GM12872 (cell line): ENCODE data around the gene CRP.

Source experiments
- CTCF ChIP-seq: IDR thresholded peaks from 3 replicates; pipeline ENCODE4 v1.5.1; 2011; ENCODE audit warnings: low read depth, mild to moderate bottlenecking, low read length, moderate library complexity; ENCODE audit not compliant: insufficient read depth

Gene CRP

GRCh38 chr1:159714529-159714928, at the start of gene CRP:
CRP (minus strand) TSS chr1:159714589; CDS start chr1:159714485, 104 bp downstream.
- TF ChIP-seq CTCF, result no peak

GRCh38 chr1:159763686-159764085, 49.3 kb upstream of the CRP start:
- TF ChIP-seq CTCF, result no peak

- no peak for TF ChIP-seq CTCF
Observed at GRCh38 chr1:159756397-159756796, 42.0 kb upstream of the CRP start.

- TF ChIP-seq CTCF, result no peak
Observed at GRCh38 chr1:159755451-159756007, 41.1 kb upstream of the CRP start.

GRCh38 chr1:159753386-159753785, 39.0 kb upstream of the CRP start:
- TF ChIP-seq CTCF, result no peak

- TF ChIP-seq CTCF, result no peak
Observed at GRCh38 chr1:159752135-159752580, 37.8 kb upstream of the CRP start.

- TF ChIP-seq CTCF, result no peak
Observed at GRCh38 chr1:159751031-159751430, 36.6 kb upstream of the CRP start.
